ENCODE measurements around the gene CSNK1G3. TPM values are rescaled to one million over a fixed set of nuclear protein-coding genes. Genes with fewer than 3 reads are reported as not detected.
A peak's percentile ranks its signal among the peaks of the same experiment; 100 is the strongest.

Gene CSNK1G3
- total RNA-seq, 2 donors from 2014 or later: 55.5 to 78.3 TPM

DNA sequence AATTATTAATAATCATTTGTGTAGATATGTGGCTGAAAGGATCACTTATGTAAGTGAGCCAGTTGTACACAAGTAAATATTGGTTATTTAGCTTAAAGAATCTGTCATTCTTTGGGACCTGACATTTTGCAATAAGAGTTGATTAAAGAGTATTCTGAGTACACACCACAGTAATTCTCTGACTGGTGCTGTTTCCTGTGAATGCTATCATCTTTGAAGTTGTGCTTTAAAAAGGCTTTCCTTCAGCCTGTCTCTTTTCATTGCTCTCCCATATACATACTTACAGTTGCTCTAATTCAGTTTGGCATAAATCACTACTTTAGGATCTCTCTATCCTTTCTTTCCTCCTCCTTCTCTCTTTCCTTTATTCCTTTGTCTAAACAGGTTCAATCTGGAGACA, 8.7 kb upstream of the CSNK1G3 start:
- H3K4me1 ChIP-seq: no peaks in the 10 kb centered on the region
- H3K9me3 ChIP-seq: no peaks in the 10 kb centered on the region
- no peak overlapping the region for H3K4me3 ChIP-seq
- peak overlapping the region; percentile 1 for H3K27ac ChIP-seq
- no peak for DNase-seq
- TF ChIP-seq, protein P1, sequence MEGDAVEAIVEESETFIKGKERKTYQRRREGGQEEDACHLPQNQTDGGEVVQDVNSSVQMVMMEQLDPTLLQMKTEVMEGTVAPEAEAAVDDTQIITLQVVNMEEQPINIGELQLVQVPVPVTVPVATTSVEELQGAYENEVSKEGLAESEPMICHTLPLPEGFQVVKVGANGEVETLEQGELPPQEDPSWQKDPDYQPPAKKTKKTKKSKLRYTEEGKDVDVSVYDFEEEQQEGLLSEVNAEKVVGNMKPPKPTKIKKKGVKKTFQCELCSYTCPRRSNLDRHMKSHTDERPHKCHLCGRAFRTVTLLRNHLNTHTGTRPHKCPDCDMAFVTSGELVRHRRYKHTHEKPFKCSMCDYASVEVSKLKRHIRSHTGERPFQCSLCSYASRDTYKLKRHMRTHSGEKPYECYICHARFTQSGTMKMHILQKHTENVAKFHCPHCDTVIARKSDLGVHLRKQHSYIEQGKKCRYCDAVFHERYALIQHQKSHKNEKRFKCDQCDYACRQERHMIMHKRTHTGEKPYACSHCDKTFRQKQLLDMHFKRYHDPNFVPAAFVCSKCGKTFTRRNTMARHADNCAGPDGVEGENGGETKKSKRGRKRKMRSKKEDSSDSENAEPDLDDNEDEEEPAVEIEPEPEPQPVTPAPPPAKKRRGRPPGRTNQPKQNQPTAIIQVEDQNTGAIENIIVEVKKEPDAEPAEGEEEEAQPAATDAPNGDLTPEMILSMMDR (IDR thresholded peaks at IDR 0.05): no peak
- no peak overlapping the region for H3K9ac ChIP-seq (ENCODE audit: low read depth in 2 of 2, low read length in 2 of 2)
- intact Hi-C loops (cut with DNase I): no loop called here
- H3K27me3 ChIP-seq: no peaks in the 10 kb centered on the region
- H3K36me3 ChIP-seq: no peaks in the 10 kb centered on the region

DNA sequence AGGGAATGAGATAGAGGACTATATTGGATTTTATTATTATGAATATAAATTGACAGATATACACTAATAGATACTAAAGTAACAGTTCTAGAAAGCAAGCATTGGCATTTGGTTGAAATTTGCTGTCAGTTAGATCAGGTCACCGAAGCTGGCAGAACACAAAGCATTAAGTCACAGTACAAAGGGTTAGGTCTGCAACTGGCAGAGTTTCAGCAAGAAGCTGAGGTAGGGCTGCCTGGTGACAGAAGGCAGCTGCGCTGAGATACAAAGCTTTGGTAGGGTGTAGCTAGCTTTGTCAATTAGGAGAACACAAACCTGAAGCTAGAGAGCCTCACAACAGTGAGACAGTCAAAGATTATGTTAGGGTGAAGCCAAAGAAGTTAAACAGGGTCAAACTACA, 6.3 kb upstream of the CSNK1G3 start:
- TF ChIP-seq, protein P1 (IDR thresholded peaks at IDR 0.05): no peak
- peak; percentile 39 for DNase-seq
- Histone ChIP-seq H3K9me3 (no peaks in the 10 kb centered on the region), H3K4me3 (no peak overlapping the region), H3K4me1 (no peaks in the 10 kb centered on the region), H3K27me3 (no peaks in the 10 kb centered on the region), H3K36me3 (no peaks in the 10 kb centered on the region), H3K27ac (no peak overlapping the region), H3K9ac (ENCODE audit: low read depth in 2 of 2, low read length in 2 of 2) (peak overlapping the region in 1 of 2 donors; percentile 8)
- intact Hi-C loops (cut with DNase I): no loop called here

DNA sequence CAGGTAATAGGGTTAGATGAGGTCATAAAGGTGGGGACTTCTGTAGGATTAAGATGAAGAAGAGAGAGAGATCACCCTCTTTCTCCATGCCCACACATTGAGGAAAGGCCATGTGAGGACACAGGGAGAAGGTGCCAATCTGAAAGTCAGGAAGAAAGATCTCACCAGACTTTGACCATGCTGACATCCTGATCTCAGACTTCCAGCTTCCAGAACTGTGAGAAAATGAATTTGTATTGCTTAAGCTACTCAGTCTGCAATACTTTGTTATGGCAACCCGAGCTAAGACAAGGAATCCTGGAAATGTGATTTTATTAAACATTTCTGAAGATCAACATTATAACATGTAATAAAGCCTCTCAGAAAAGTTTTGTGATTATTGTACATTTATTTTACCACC, 3.5 kb upstream of the CSNK1G3 start:
- Histone ChIP-seq H3K9ac (ENCODE audit: low read depth in 2 of 2, low read length in 2 of 2) (no peak overlapping the region), H3K4me3 (no peak overlapping the region), H3K27ac (no peak overlapping the region), H3K36me3 (no peaks in the 10 kb centered on the region), H3K9me3 (no peaks in the 10 kb centered on the region), H3K4me1 (no peaks in the 10 kb centered on the region), H3K27me3 (no peaks in the 10 kb centered on the region)
- intact Hi-C loops (cut with DNase I): no loop called here
- no peak for DNase-seq
- TF ChIP-seq, protein P1 (IDR thresholded peaks at IDR 0.05): no peak

DNA sequence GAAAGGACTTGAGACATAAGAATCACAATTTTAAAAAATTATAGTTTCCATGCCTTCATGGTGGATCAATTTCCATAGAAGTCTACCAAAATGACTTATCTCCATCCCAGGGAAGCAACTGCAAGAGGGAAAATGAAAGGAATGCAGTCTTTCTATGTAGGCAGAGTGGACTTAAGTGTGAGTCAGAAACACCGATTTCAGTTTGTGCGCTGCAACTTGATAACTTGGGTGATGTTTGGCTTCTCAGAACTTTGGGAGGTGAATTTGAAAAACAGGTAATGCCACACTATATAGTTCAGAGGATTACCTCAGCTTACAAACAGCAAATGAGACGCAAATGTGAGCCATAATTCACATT, 708 bp upstream of the CSNK1G3 start:
- H3K4me1 ChIP-seq: no peaks in the 10 kb centered on the region
- no peak for DNase-seq
- TF ChIP-seq, protein P1 (IDR thresholded peaks at IDR 0.05): no peak
- H3K4me3 ChIP-seq: peak overlapping the region; percentile 61
- peak overlapping the region; percentile 68 to 76 for H3K9ac ChIP-seq (ENCODE audit: low read depth in 2 of 2, low read length in 2 of 2)
- intact Hi-C loops (cut with DNase I): loop anchor here (5.0 kb wide), 1 partner anchor 89 kb away; the partner anchor contains the start of gene CEP120
- H3K27me3 ChIP-seq: no peaks in the 10 kb centered on the region
- no peaks in the 10 kb centered on the region for H3K36me3 ChIP-seq
- peak overlapping the region; percentile 94 for H3K27ac ChIP-seq
- no peaks in the 10 kb centered on the region for H3K9me3 ChIP-seq

DNA sequence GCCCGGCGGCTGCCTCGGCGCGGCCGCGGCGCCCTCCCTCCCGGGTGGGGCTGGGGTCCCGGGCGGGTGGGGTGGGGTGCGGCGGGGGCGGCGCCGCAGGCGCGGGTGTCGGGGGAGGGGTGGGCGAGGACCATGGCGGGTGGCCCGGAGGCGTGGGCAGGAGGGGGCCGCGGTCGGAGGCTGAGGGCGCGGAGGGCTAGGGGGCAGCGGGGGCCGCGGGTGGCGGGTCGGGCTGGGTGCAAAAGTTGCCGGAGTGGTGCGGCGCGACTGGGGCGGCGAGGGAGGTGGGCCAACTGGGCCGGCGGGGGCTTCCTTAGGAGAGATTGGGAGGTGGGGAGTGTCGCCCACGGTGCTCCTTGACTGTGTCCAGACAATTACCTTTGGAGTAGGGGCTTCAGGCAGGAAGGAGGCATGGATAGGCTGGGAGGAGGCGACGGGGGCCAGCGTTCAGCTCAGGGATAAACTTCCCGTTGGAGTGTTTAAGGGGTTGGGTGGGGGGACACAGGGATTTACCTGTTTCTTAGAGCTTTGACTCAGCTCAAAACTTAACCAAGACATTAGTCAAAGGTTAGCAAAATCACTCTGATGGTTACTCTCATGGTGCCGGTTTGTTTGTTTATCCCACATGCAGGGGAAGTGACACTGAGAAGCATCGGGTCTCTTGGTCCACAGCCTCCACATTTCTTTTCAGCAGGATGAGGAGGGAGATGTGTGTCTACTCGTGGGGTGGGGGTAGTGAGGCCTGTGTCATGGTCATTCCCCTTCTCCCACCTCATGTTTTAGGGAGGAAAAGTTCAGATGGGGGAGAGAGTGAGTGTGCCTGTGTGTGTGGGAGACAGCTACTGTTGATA, 859 bp downstream of the CSNK1G3 start:
- peak; percentile 37 for DNase-seq
- peak overlapping the region; percentile 61 for H3K4me3 ChIP-seq
- H3K9me3 ChIP-seq: no peaks in the 10 kb centered on the region
- no peaks in the 10 kb centered on the region for H3K27me3 ChIP-seq
- H3K9ac ChIP-seq (ENCODE audit: low read depth in 2 of 2, low read length in 2 of 2): peak overlapping the region; percentile 76 to 96
- TF ChIP-seq, protein P1 (IDR thresholded peaks at IDR 0.05): no peak
- no peaks in the 10 kb centered on the region for H3K4me1 ChIP-seq
- intact Hi-C loops (cut with DNase I): loop anchor here (5.0 kb wide), 1 partner anchor 91 kb away; the partner anchor contains the start of gene CEP120
- H3K36me3 ChIP-seq: no peaks in the 10 kb centered on the region
- H3K27ac ChIP-seq: peak overlapping the region; percentile 94

Data from colonic mucosa (tissue), 4 donors.